Caki2 (cell line): ENCODE results near the gene EGFL8. TPM values are rescaled to one million over a fixed set of nuclear protein-coding genes. Genes with fewer than 3 reads are reported as not detected.

ENCODE experiments used
- DNase-seq: peaks from one replicate; pipeline ENCODE4 v3.0.0-alpha.2; 2015; ENCODE audit warnings: low read depth
- in situ Hi-C: cut with HindIII; loops from 2 replicates; pipeline ENCODE4 v1.10.0; 2016; ENCODE audit warnings: low sequenced_read_pairs, low pct_unique_long_range_greater_than_20kb, mixed read lengths
- total RNA-seq: library from RNA; depleted of rRNA; stranded (reverse); fragments of >200 nt; shearing (Covaris generic); gene quantifications from 2 replicates; pipeline ENCODE4 v1.2.3, GENCODE V29; 2014; ENCODE audit warnings: low replicate concordance; rRNA removed

Gene EGFL8
- 1.5 and 3.6 TPM in 2 replicates for total RNA-seq

- no peak for DNase-seq
- in situ Hi-C loops = no loop called here
These were observed at the start of gene EGFL8 for GRCh38 chr6:32164295-32164694. TSS of gene EGFL8 (plus strand) at chr6:32164595. CDS start at chr6:32166166, 1,571 bp downstream.

GRCh38 chr6:32114796-32115195, 49.6 kb upstream of the EGFL8 start:
- in situ Hi-C loops = no loop called here
- DNase-seq = no peak

GRCh38 chr6:32115623-32116022, 48.8 kb upstream of the EGFL8 start:
- no peak for DNase-seq
- in situ Hi-C loops = no loop called here

- in situ Hi-C loops = no loop called here
- DNase-seq = no peak
These were observed 47.7 kb upstream of the EGFL8 start for GRCh38 chr6:32116674-32117073.

GRCh38 chr6:32117461-32117860, 46.9 kb upstream of the EGFL8 start:
- in situ Hi-C loops = no loop called here

GRCh38 chr6:32118782-32119628, 45.4 kb upstream of the EGFL8 start:
- peak; percentile 77 for DNase-seq
- in situ Hi-C loops = no loop called here

More at GRCh38 chr6:32117461-32117860, 46.9 kb upstream of the EGFL8 start:
- DNase-seq = no peak

- DNase-seq = no peak
- in situ Hi-C loops = no loop called here
These were observed 43.8 kb upstream of the EGFL8 start for GRCh38 chr6:32120573-32121059.

GRCh38 chr6:32123681-32124080, 40.7 kb upstream of the EGFL8 start:
- DNase-seq = no peak
- in situ Hi-C loops = no loop called here

GRCh38 chr6:32126880-32127279, 37.5 kb upstream of the EGFL8 start:
- DNase-seq = no peak
- in situ Hi-C loops = no loop called here

GRCh38 chr6:32127409-32127716, 37.0 kb upstream of the EGFL8 start:
- in situ Hi-C loops = no loop called here
- DNase-seq = no peak

- peak; percentile 96 for DNase-seq
- in situ Hi-C loops = no loop called here
These were observed 36.4 kb upstream of the EGFL8 start, which contains the start of gene ATF6B for GRCh38 chr6:32127717-32128592. TSS of gene ATF6B (minus strand) at chr6:32128246. CDS start at chr6:32128207, 39 bp downstream.

GRCh38 chr6:32128751-32129296, 35.6 kb upstream of the EGFL8 start:
- DNase-seq = no peak
- in situ Hi-C loops = no loop called here

GRCh38 chr6:32129297-32130088, 34.9 kb upstream of the EGFL8 start:
- DNase-seq = no peak
- in situ Hi-C loops = no loop called here

- DNase-seq = no peak
- in situ Hi-C loops = no loop called here
These were observed 32.9 kb upstream of the EGFL8 start for GRCh38 chr6:32131439-32131948.

GRCh38 chr6:32132110-32132509, 32.3 kb upstream of the EGFL8 start:
- in situ Hi-C loops = no loop called here
- DNase-seq = no peak

- in situ Hi-C loops = no loop called here
- no peak for DNase-seq
These were observed 30.6 kb upstream of the EGFL8 start for GRCh38 chr6:32133786-32134185.

- no peak for DNase-seq
- in situ Hi-C loops = no loop called here
These were observed 26.9 kb upstream of the EGFL8 start for GRCh38 chr6:32137454-32137853.

GRCh38 chr6:32139590-32139989, 24.8 kb upstream of the EGFL8 start:
- in situ Hi-C loops = no loop called here

More at GRCh38 chr6:32139590-32139989, 24.8 kb upstream of the EGFL8 start:
- DNase-seq = no peak
